Skeletal muscle tissue (tissue), 4 donors: ENCODE measurements around the gene BLM. TPM values are rescaled to one million over a fixed set of nuclear protein-coding genes. Genes with fewer than 3 reads are reported as not detected.

Experiments used
- H3K27ac ChIP-seq: one replicate; pipeline ENCODE4 v1.7.0; 2013; ENCODE audit warnings: mild to moderate bottlenecking, low read depth, low read length, inconsistent platforms
- H3K27me3 ChIP-seq, 3 donors: one replicate each; pipeline ENCODE4 v1.7.0; 2013; ENCODE audit warnings: low read length in 3 of 3; ENCODE audit not compliant: control insufficient read depth in 3 of 3, insufficient read depth in 3 of 3
- H3K36me3 ChIP-seq, 3 donors: one replicate each; pipeline ENCODE4 v1.7.0; 2013; ENCODE audit warnings: low read length in 3 of 3; ENCODE audit not compliant: control insufficient read depth in 3 of 3, insufficient read depth in 3 of 3
- H3K4me1 ChIP-seq, 3 donors: one replicate each; pipeline ENCODE4 v1.7.0; 2013; ENCODE audit warnings: low read length in 3 of 3, mild to moderate bottlenecking in 3 of 3; ENCODE audit not compliant: control insufficient read depth in 3 of 3, insufficient read depth in 3 of 3
- H3K4me3 ChIP-seq, 3 donors: one replicate each; pipeline ENCODE4 v1.7.0; 2013; ENCODE audit warnings: low read length in 3 of 3
- H3K9ac ChIP-seq, 3 donors: one replicate each; pipeline ENCODE4 v1.7.0; 2013; ENCODE audit warnings: low read length in 3 of 3, mild to moderate bottlenecking in 3 of 3, moderate library complexity in 2 of 3, low read depth in 1 of 3
- H3K9me3 ChIP-seq, 3 donors: one replicate each; pipeline ENCODE4 v1.7.0; 2013; ENCODE audit warnings: low read length in 3 of 3; ENCODE audit not compliant: control insufficient read depth in 3 of 3
- total RNA-seq: library from RNA; depleted of rRNA; stranded (reverse); fragments of >200 nt; gene quantifications from one replicate; pipeline ENCODE4 v1.2.3, GENCODE V29; 2014
- donor health status: Osteomylitis.

BLM gene
- total RNA-seq, 1 donor from 2014 or later, result 2.1 TPM

- no peaks in the 10 kb centered on the region for H3K36me3 ChIP-seq
- H3K9ac ChIP-seq, result no peak overlapping the region
- no peak overlapping the region for H3K4me3 ChIP-seq
- no peak overlapping the region for H3K27ac ChIP-seq
- no peaks in the 10 kb centered on the region for H3K9me3 ChIP-seq
- no peaks in the 10 kb centered on the region for H3K4me1 ChIP-seq
- H3K27me3 ChIP-seq, result no peaks in the 10 kb centered on the region
Observed at GRCh38 chr15:90773485-90773884, 56.3 kb downstream of the BLM start.

DNA sequence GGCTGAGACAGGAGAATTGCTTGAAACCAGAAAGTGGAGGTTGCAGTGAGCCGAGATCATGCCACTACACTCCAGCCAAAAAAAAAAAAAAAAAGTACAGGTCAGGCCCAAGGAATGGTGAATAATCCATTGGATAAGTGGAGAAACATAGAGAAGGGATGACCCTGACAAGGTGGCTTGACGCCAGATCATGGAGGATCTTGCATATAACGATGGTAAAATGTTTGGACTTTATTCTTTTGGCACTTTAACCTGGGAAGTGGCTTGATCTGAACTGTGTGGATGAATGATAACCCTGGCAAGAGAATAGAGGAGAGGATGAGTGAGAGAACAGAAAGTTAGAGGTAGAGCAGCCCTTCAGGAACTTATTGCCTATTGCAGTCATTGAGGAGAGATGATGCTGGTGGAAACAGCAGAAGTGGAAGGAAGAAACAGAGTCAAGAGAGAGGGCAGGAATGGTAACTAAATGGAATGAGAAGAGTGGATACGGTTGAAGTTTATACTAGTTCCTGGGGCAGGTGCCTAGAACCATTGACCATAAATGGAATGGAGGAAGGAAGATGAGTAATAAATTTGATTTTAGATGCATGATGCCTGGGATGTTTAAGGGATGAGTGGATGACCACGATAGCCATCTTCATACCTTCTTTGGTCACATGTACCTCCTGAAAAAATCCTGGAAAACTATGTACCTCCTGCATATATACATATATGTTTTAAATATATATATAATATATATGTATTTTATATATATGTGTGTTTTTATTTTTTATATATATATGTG is 57.8 kb downstream of the BLM start:
- Histone ChIP-seq H3K4me3 (no peak overlapping the region), H3K9ac (no peak overlapping the region), H3K4me1 (no peaks in the 10 kb centered on the region), H3K36me3 (no peaks in the 10 kb centered on the region), H3K27me3 (no peaks in the 10 kb centered on the region), H3K27ac (no peak overlapping the region), H3K9me3 (no peaks in the 10 kb centered on the region)

GRCh38 chr15:90780916-90781315 is 63.8 kb downstream of the BLM start:
- Histone ChIP-seq H3K36me3 (no peaks in the 10 kb centered on the region), H3K4me3 (no peak overlapping the region), H3K27ac (no peak overlapping the region), H3K27me3 (no peaks in the 10 kb centered on the region), H3K9me3 (no peaks in the 10 kb centered on the region), H3K4me1 (peaks cover 0 to 3% (median 0%) of the 10 kb centered on the region in 3 donors), H3K9ac (no peak overlapping the region)

- H3K4me3 ChIP-seq, result no peak overlapping the region
- no peak overlapping the region for H3K9ac ChIP-seq
- peaks cover 0 to 3% (median 0%) of the 10 kb centered on the region in 3 donors for H3K4me1 ChIP-seq
- no peak overlapping the region for H3K27ac ChIP-seq
- H3K27me3 ChIP-seq, result no peaks in the 10 kb centered on the region
- no peaks in the 10 kb centered on the region for H3K36me3 ChIP-seq
- H3K9me3 ChIP-seq, result no peaks in the 10 kb centered on the region
Observed at GRCh38 chr15:90782442-90782841, 65.3 kb downstream of the BLM start.

DNA sequence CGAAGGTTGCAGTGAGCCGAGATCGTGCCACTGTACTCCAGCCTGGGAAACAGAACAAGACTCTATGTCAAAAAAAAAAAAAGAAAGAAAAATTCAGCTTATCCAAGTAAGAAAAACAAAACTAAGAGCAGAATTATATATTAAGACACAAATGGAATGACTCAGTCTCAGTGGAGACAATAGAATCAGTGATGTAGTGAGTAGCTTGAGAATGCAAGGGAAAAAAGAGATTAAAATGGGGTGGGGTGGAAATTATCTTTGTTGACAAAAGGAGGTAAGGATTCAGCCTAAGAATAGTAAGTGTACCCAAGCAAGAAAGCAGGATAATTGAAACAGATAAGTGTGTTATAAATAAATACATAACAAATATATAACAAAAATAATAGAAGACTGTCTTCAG is 70.7 kb downstream of the BLM start:
- no peak overlapping the region for H3K27ac ChIP-seq
- no peak overlapping the region for H3K9ac ChIP-seq
- H3K4me1 ChIP-seq, result no peaks in the 10 kb centered on the region
- H3K36me3 ChIP-seq, result no peaks in the 10 kb centered on the region
- H3K4me3 ChIP-seq, result no peak overlapping the region
- no peaks in the 10 kb centered on the region for H3K9me3 ChIP-seq
- no peaks in the 10 kb centered on the region for H3K27me3 ChIP-seq

GRCh38 chr15:90789462-90789861 is 72.3 kb downstream of the BLM start:
- Histone ChIP-seq H3K9ac (no peak overlapping the region), H3K36me3 (no peaks in the 10 kb centered on the region), H3K27ac (no peak overlapping the region), H3K27me3 (no peaks in the 10 kb centered on the region), H3K4me3 (no peak overlapping the region), H3K4me1 (no peaks in the 10 kb centered on the region), H3K9me3 (no peaks in the 10 kb centered on the region)

GRCh38 chr15:90790057-90790456 is 72.9 kb downstream of the BLM start:
- no peak overlapping the region for H3K9ac ChIP-seq
- H3K4me3 ChIP-seq, result no peak overlapping the region
- H3K27ac ChIP-seq, result no peak overlapping the region
- no peaks in the 10 kb centered on the region for H3K36me3 ChIP-seq
- no peaks in the 10 kb centered on the region for H3K4me1 ChIP-seq
- H3K27me3 ChIP-seq, result no peaks in the 10 kb centered on the region
- no peaks in the 10 kb centered on the region for H3K9me3 ChIP-seq

DNA sequence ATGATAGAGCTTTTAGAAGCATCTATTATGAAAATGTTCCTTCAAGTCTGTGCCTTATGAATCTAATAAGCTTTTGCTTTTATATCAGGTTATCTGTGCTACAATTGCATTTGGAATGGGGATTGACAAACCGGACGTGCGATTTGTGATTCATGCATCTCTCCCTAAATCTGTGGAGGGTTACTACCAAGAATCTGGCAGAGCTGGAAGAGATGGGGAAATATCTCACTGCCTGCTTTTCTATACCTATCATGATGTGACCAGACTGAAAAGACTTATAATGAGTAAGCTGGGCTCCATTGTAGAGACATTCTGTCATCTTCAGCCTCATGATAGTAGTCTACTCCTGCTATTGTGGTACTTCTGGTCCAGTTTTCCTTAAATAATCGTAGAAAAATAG is 73.4 kb downstream of the BLM start:
- Histone ChIP-seq H3K27me3 (no peaks in the 10 kb centered on the region), H3K9me3 (no peaks in the 10 kb centered on the region), H3K36me3 (no peaks in the 10 kb centered on the region), H3K27ac (no peak overlapping the region), H3K4me3 (no peak overlapping the region), H3K4me1 (no peaks in the 10 kb centered on the region), H3K9ac (no peak overlapping the region)

DNA sequence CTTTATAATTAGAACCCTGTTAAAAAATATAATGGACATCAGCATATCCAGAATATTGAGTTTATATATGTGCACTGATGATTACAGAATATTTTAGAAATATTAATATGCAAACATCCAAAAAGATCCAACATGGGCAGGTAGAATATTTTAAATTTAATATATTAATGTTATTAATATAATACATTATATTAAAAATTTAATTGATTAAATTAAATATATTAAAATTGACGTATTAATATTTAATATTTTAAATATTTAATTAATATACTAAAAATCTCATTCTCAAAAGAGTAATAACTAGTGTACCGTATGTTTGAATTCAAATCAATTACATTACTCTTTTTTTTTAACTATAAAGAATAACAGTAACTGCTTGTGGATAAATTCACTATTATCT is 77.4 kb downstream of the BLM start:
- no peak overlapping the region for H3K4me3 ChIP-seq
- no peaks in the 10 kb centered on the region for H3K4me1 ChIP-seq
- no peak overlapping the region for H3K9ac ChIP-seq
- no peak overlapping the region for H3K27ac ChIP-seq
- no peaks in the 10 kb centered on the region for H3K36me3 ChIP-seq
- H3K27me3 ChIP-seq, result no peaks in the 10 kb centered on the region
- H3K9me3 ChIP-seq, result no peaks in the 10 kb centered on the region

- Histone ChIP-seq H3K27ac (no peak overlapping the region), H3K4me3 (no peak overlapping the region), H3K9me3 (no peaks in the 10 kb centered on the region), H3K27me3 (no peaks in the 10 kb centered on the region), H3K36me3 (no peaks in the 10 kb centered on the region), H3K9ac (no peak overlapping the region), H3K4me1 (no peaks in the 10 kb centered on the region)
Observed at GRCh38 chr15:90799639-90800170, 82.6 kb downstream of the BLM start.
